HepG2 (cell line): Measurements from ENCODE around the gene HRG. TPM values are rescaled to one million over a fixed set of nuclear protein-coding genes. Genes with fewer than 3 reads are reported as not detected.
A peak's percentile ranks its signal among the peaks of the same experiment; 100 is the strongest.

ENCODE experiments used
- ARID5B ChIP-seq: IDR thresholded peaks from 2 replicates; pipeline ENCODE4 v1.4.0; 2020; ENCODE audit warnings: mild to moderate bottlenecking, missing genetic modification reagents
- CEBPG ChIP-seq: IDR thresholded peaks from 2 replicates; pipeline ENCODE4 v1.6.1; 2016
- ESRRA ChIP-seq: sonication (generic); formaldehyde crosslinking; IDR thresholded peaks from 2 replicates; pipeline ENCODE4 v1.5.1; 2020; ENCODE audit warnings: mild to moderate bottlenecking, low read depth, missing genetic modification reagents
- FOSL2 ChIP-seq: sonication (generic); formaldehyde crosslinking; IDR thresholded peaks from 2 replicates; pipeline ENCODE4 v1.4.0; 2020; ENCODE audit warnings: missing genetic modification reagents
- FOXA3 ChIP-seq: IDR thresholded peaks from 2 replicates; pipeline ENCODE4 v1.6.1; 2016; ENCODE audit warnings: missing genetic modification reagents, missing compliant biosample characterization
- FOXJ3 ChIP-seq: sonication (generic); formaldehyde crosslinking; IDR thresholded peaks from 2 replicates; pipeline ENCODE4 v1.4.0; 2020; ENCODE audit warnings: missing genetic modification reagents, mild to moderate bottlenecking, borderline replicate concordance
- MIXL1 ChIP-seq: IDR thresholded peaks from 2 replicates; pipeline ENCODE4 v1.6.1; 2016
- POGZ ChIP-seq: sonication (generic); formaldehyde crosslinking; IDR thresholded peaks from 2 replicates; pipeline ENCODE4 v1.4.0; 2020; ENCODE audit warnings: mild to moderate bottlenecking, missing genetic modification reagents
- RARA ChIP-seq: IDR thresholded peaks from 2 replicates; pipeline ENCODE4 v1.6.1; 2016; ENCODE audit warnings: missing genetic modification reagents, missing compliant biosample characterization
- SMYD3 ChIP-seq: sonication (generic); formaldehyde crosslinking; IDR thresholded peaks from 2 replicates; pipeline ENCODE4 v1.8.1; 2023; ENCODE audit warnings: mild to moderate bottlenecking, missing genetic modification reagents
- YEATS4 ChIP-seq: sonication (generic); formaldehyde crosslinking; IDR thresholded peaks from 2 replicates; pipeline ENCODE4 v1.4.0; 2020; ENCODE audit warnings: missing genetic modification reagents, borderline replicate concordance
- ZNF501 ChIP-seq: sonication (generic); formaldehyde crosslinking; IDR thresholded peaks from 2 replicates; pipeline ENCODE4 v1.5.1; 2020; ENCODE audit warnings: mild to moderate bottlenecking, moderate library complexity, missing genetic modification reagents
- ZNF546 ChIP-seq: sonication (generic); formaldehyde crosslinking; conservative IDR thresholded peaks from 2 replicates; pipeline ENCODE4 v1.8.1; 2023; ENCODE audit warnings: mild to moderate bottlenecking, missing genetic modification reagents
- ZNF609 ChIP-seq: sonication (generic); formaldehyde crosslinking; IDR thresholded peaks from 2 replicates; pipeline ENCODE4 v1.4.0; 2020; ENCODE audit warnings: mild to moderate bottlenecking, missing genetic modification reagents, borderline replicate concordance
- polyA plus RNA-seq, 8 experiments: library from polyadenylated mRNA; depleted of rRNA in 3 of 8; stranded (reverse) in 7 of 8; unstranded in 1 of 8; fragments of >200 nt; fragmentation: Illumina TruSeq in 4 of 8; extraction: Trizol in 4 of 8; gene quantifications; 2 replicates each; pipeline versions ENCODE4 v1.2.1 to v1.2.3, GENCODE V29; 2011 to 2016; ENCODE audit warnings: low read depth in 4 of 8, missing spikeins in 1 of 8, mixed read lengths in 1 of 8; ENCODE audit not compliant: insufficient read depth in 1 of 8
- total RNA-seq, 5 experiments: library from RNA; depleted of rRNA; stranded (reverse); fragments of >200 nt; fragmentation: Illumina TruSeq; extraction: Trizol; gene quantifications; 2 replicates each; pipeline ENCODE4 v1.2.3, GENCODE V29; 2016; ENCODE audit warnings: low read depth in 1 of 5
- TF ChIP-seq, protein P1 (sequence below): sonication (generic); formaldehyde crosslinking; IDR thresholded peaks from 2 replicates; pipeline ENCODE4 v1.4.0; 2020; ENCODE audit warnings: missing genetic modification reagents
- TF ChIP-seq, protein P2 (sequence below): sonication (generic); formaldehyde crosslinking; IDR thresholded peaks from 2 replicates; pipeline ENCODE4 v1.4.0; 2020; ENCODE audit warnings: missing genetic modification reagents, borderline replicate concordance

HRG gene
- total and polyA plus RNA-seq, 2 of the 13 experiments (the other 11 are each of a cell fraction or from before 2014, with no cell fraction given), result 0.09 to 0.11 TPM

DNA sequence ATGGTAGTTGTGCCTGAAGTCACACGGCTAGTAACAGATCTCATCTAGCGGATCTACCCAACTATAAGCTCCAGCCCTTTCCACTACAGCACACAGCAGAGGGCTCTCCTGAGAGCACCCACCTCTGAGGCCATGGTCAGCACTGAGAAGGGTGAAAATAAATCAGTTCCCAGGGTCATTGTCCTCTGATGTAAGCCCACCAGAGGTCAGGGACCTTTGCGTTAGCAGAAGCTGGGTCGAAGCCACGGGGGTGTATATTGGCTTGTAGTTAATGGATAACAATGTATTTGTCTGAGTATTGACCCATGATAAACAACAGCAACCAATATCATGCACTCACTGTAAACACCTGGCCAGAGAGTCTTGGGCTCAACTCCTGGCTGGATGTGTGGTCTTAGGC is 31.6 kb upstream of the HRG start (continued):
- TF ChIP-seq MIXL1 (peak; percentile 95), ARID5B (CRISPR knock-in tag) (peak; percentile 96), POGZ (CRISPR knock-in tag) (peak; percentile 40; the same call in 1 of the 2 replicates), ZNF501 (CRISPR knock-in tag) (0 out of 2 replicates have a peak, but pooled peaks have one; percentile 21), SMYD3 (CRISPR knock-in tag) (peak; percentile 54; the same call in 1 of the 2 replicates), RARA (CRISPR knock-in tag) (peak; percentile 96), ESRRA (CRISPR knock-in tag) (peak; percentile 81), YEATS4 (CRISPR knock-in tag) (peak; percentile 37; the same call in 1 of the 2 replicates), FOXA3 (CRISPR knock-in tag) (peak; percentile 94), ZNF546 (0 out of 2 replicates have a peak, but pooled peaks have one; percentile 35), FOSL2 (peak; percentile 80), CEBPG (CRISPR knock-in tag) (peak; percentile 72), ZNF609 (CRISPR knock-in tag) (peak; percentile 98), FOXJ3 (peak; percentile 92; the same call in 1 of the 2 replicates)
- TF ChIP-seq, protein P1, sequence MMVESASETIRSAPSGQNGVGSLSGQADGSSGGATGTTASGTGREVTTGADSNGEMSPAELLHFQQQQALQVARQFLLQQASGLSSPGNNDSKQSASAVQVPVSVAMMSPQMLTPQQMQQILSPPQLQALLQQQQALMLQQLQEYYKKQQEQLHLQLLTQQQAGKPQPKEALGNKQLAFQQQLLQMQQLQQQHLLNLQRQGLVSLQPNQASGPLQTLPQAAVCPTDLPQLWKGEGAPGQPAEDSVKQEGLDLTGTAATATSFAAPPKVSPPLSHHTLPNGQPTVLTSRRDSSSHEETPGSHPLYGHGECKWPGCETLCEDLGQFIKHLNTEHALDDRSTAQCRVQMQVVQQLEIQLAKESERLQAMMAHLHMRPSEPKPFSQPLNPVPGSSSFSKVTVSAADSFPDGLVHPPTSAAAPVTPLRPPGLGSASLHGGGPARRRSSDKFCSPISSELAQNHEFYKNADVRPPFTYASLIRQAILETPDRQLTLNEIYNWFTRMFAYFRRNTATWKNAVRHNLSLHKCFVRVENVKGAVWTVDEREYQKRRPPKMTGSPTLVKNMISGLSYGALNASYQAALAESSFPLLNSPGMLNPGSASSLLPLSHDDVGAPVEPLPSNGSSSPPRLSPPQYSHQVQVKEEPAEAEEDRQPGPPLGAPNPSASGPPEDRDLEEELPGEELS (CRISPR knock-in tag), result peak; percentile 98
- TF ChIP-seq, protein P2, sequence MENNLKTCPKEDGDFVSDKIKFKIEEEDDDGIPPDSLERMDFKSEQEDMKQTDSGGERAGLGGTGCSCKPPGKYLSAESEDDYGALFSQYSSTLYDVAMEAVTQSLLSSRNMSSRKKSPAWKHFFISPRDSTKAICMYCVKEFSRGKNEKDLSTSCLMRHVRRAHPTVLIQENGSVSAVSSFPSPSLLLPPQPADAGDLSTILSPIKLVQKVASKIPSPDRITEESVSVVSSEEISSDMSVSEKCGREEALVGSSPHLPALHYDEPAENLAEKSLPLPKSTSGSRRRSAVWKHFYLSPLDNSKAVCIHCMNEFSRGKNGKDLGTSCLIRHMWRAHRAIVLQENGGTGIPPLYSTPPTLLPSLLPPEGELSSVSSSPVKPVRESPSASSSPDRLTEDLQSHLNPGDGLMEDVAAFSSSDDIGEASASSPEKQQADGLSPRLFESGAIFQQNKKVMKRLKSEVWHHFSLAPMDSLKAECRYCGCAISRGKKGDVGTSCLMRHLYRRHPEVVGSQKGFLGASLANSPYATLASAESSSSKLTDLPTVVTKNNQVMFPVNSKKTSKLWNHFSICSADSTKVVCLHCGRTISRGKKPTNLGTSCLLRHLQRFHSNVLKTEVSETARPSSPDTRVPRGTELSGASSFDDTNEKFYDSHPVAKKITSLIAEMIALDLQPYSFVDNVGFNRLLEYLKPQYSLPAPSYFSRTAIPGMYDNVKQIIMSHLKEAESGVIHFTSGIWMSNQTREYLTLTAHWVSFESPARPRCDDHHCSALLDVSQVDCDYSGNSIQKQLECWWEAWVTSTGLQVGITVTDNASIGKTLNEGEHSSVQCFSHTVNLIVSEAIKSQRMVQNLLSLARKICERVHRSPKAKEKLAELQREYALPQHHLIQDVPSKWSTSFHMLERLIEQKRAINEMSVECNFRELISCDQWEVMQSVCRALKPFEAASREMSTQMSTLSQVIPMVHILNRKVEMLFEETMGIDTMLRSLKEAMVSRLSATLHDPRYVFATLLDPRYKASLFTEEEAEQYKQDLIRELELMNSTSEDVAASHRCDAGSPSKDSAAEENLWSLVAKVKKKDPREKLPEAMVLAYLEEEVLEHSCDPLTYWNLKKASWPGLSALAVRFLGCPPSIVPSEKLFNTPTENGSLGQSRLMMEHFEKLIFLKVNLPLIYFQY, result peak; percentile 87; the same call in 1 of the 2 replicates
